Measurements from ENCODE around the gene CELSR2.

Gene CELSR2

GRCh38 chr1:109275706-109276345, 26.5 kb downstream of the CELSR2 start:
- H3K27me3 ChIP-seq (replicated peaks): no peaks in the 10 kb centered on the region
- no peak for TF ChIP-seq CTCF (IDR thresholded peaks at IDR 0.05; ENCODE audit: low read depth, low read length, missing control alignments)
- in situ Hi-C loops (cut with HindIII; ENCODE audit: low pct_ligation_motif_present, low sequenced_read_pairs): no loop called here
- peaks cover 2% of the 10 kb centered on the region for H3K36me3 ChIP-seq (replicated peaks)
- no peak overlapping the region for H3K27ac ChIP-seq
- no peak overlapping the region for H3K4me3 ChIP-seq (ENCODE audit: low read depth, low read length)
- peak; percentile 55 for DNase-seq

GRCh38 chr1:109277434-109278204, 28.3 kb downstream of the CELSR2 start:
- no peaks in the 10 kb centered on the region for H3K27me3 ChIP-seq (replicated peaks)
- no peak overlapping the region for H3K4me3 ChIP-seq (ENCODE audit: low read depth, low read length)
- in situ Hi-C loops (cut with HindIII; ENCODE audit: low pct_ligation_motif_present, low sequenced_read_pairs): no loop called here
- H3K27ac ChIP-seq: no peak overlapping the region
- TF ChIP-seq CTCF (IDR thresholded peaks at IDR 0.05; ENCODE audit: low read depth, low read length, missing control alignments): peak; percentile 95
- peaks cover 2% of the 10 kb centered on the region for H3K36me3 ChIP-seq (replicated peaks)
- DNase-seq: peak; percentile 72

- no peak for DNase-seq
- in situ Hi-C loops (cut with HindIII; ENCODE audit: low pct_ligation_motif_present, low sequenced_read_pairs): no loop called here
- H3K36me3 ChIP-seq (replicated peaks): peaks cover 2% of the 10 kb centered on the region
- H3K27me3 ChIP-seq (replicated peaks): no peaks in the 10 kb centered on the region
- no peak overlapping the region for H3K4me3 ChIP-seq (ENCODE audit: low read depth, low read length)
- TF ChIP-seq CTCF (IDR thresholded peaks at IDR 0.05; ENCODE audit: low read depth, low read length, missing control alignments): no peak
- H3K27ac ChIP-seq: no peak overlapping the region
Measured at GRCh38 chr1:109279615-109280278, 30.4 kb downstream of the CELSR2 start.

- H3K27ac ChIP-seq: no peak overlapping the region
- H3K36me3 ChIP-seq (replicated peaks): peaks cover 2% of the 10 kb centered on the region
- H3K27me3 ChIP-seq (replicated peaks): no peaks in the 10 kb centered on the region
- in situ Hi-C loops (cut with HindIII; ENCODE audit: low pct_ligation_motif_present, low sequenced_read_pairs): no loop called here
- no peak for DNase-seq
- TF ChIP-seq CTCF (IDR thresholded peaks at IDR 0.05; ENCODE audit: low read depth, low read length, missing control alignments): no peak
- H3K4me3 ChIP-seq (ENCODE audit: low read depth, low read length): no peak overlapping the region
Measured at GRCh38 chr1:109280862-109281261, 31.5 kb downstream of the CELSR2 start.

GRCh38 chr1:109281680-109282496, 32.5 kb downstream of the CELSR2 start:
- no peak for TF ChIP-seq CTCF (IDR thresholded peaks at IDR 0.05; ENCODE audit: low read depth, low read length, missing control alignments)
- DNase-seq: no peak
- in situ Hi-C loops (cut with HindIII; ENCODE audit: low pct_ligation_motif_present, low sequenced_read_pairs): no loop called here
- H3K27me3 ChIP-seq (replicated peaks): no peaks in the 10 kb centered on the region
- peak overlapping the region; percentile 85 for H3K4me3 ChIP-seq (ENCODE audit: low read depth, low read length)
- peaks cover 2% of the 10 kb centered on the region for H3K36me3 ChIP-seq (replicated peaks)
- H3K27ac ChIP-seq: no peak overlapping the region
